ENCODE data around the gene PGA4.
"Not testable (repeated sequence)": the region's sequence is repeated elsewhere in the genome, so short reads cannot be mapped to it uniquely, and the experiment has no call there.

PGA4 gene

DNA sequence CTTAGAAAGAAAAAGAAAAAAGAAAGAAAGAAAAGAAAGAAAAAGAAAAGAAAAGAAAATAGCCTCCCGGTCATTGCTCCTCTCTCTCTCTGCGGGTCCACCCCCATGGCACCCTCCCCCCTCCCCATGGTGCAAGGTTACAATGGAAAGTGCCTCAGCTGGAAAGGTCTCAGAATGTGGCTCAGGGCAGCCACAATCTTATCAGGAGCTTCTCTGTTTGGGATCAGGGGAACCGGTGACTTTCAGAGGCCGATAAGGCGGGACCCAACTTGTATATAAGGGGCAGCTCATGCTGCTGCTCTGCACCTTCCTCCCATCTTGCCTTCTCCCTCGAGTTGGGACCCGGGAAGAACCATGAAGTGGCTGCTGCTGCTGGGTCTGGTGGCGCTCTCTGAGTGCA lies at the start of gene PGA4:
Gene PGA4, plus strand, starts transcription at position 301 of the 400 bp plus-strand sequence. Its CDS starts 54 bp downstream, at position 355.
- DNase-seq = not testable (repeated sequence)

DNA sequence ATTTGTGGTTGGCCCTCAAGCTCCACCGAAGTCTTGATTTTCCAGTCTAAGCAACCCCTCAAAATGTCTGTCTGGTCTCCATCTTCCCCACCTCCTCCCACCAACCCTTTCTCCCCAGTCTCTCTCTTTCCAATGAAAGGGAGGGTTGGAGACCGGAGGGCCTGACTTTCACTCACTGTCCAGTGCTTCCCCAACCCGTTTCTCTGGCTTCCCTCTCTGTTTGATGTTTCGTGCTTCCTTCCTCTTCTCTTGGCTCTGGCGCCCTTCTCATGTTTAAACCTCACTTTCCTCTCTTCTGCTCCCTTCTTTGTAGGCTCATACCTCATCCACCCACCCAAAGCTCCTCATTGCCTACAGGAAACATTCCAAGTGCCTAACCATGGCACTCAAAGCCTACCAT lies 49.8 kb upstream of the PGA4 start:
- DNase-seq = no peak

GRCh38 chr11:61172888-61173287 lies 49.3 kb upstream of the PGA4 start:
- DNase-seq = no peak

DNA sequence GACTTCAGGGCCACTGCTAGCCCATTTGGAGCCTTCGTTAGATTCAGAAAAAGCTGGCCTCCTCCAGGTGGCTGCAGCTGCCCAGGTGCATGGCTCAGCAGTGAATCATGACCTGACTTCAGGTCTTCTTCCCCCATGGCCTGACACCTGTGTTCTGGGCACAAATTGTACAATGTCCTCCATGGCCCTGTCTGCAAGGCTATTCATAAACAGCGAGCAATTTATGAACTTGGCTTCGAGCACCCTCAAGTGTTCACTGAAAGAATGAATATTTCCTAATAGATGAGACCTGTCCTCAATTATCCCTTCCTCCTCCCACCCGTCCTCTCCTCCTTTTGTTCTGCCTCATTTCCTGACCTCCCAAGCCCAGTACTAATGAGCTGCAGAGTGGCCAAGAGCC lies 48.7 kb upstream of the PGA4 start:
- DNase-seq = no peak

DNA sequence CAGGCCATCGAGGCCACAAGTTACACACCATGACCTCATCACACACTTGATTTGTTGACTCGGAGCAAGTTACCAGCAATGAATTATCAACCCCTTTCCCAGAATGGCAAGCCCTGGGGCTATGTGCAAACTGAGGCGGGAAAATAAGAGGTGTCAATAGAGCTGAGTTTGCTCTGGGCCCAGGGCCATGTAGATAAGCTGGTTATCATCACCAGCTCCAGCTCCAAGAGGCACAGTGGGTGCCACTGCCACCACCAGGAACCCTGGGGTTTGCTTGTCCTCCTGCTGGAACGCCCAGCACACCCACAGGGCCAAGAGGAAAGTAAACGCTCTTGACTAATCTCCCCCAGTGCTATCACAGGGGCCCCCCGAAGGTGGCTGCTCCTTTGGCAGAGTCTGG lies 47.9 kb upstream of the PGA4 start:
- no peak for DNase-seq

DNA sequence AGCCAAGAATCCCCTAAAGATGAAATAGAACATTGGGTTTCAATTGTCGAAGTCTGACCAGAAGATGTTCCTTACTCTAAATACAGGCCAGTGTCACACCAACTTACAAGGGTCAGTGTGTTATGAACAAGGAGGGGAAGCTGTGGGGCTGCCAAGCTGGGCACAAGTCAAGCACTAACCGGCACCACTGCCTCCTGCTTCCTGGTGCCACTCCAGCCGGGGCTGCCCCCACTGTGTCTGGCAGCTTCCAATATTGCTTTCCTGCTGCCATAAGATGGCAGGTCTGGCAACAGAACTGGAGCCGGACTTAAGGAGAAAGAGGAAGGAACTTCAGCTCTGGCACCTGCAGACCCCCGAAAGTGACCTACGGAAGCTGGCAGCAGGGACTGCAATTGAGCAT lies 47.2 kb upstream of the PGA4 start:
- no peak for DNase-seq

GRCh38 chr11:61176446-61176845 lies 45.7 kb upstream of the PGA4 start:
- DNase-seq = no peak

- DNase-seq = not testable (repeated sequence)
These were observed 41.9 kb upstream of the PGA4 start for GRCh38 chr11:61180205-61180604.

GRCh38 chr11:61181489-61181888 lies 40.7 kb upstream of the PGA4 start:
- no peak for DNase-seq

- no peak for DNase-seq
These were observed 38.5 kb upstream of the PGA4 start for GRCh38 chr11:61183645-61184044.

DNA sequence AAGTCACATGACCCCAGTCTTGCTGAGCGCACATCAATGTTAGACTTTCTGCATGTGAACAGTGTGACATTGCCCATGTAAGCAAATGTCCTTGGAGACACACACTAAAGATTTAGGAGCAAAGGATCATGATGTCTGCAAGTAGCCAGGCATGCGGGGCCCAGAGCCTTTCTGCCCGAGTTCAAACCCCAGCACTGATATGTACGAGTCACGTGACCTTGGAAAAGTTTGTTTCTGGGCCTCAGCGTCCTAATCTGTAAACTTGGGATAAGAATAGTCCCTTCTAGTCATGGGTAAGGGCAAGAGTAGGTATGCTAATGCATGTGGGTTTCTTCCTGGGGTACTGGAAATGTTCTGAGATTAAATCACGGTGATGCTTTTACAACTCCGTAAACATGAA lies 35.6 kb upstream of the PGA4 start:
- no peak for DNase-seq

- DNase-seq = no peak
These were observed 34.5 kb upstream of the PGA4 start for GRCh38 chr11:61187505-61188130.

- DNase-seq = no peak
These were observed 32.2 kb upstream of the PGA4 start for GRCh38 chr11:61189933-61190332.

DNA sequence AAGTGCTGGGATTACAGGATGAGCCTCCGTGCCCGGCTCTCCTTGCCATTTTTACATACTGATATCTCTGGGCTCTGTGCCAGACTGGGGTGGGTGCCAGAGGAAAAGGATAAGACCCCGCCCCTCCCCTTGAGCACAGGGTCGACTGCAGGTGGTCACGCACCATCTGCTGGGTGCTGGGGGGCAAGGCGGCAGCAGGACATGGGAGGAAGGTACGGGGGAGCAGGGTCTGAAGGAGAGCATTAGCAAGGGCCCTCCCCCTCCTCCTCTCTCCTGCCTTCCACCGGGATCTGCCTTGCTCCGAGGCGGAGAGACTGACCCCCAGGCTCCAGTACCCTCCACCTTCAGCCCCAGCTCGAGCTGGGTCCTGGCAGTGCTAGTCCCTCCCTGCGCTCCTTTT lies 28.6 kb upstream of the PGA4 start:
- no peak for DNase-seq

DNA sequence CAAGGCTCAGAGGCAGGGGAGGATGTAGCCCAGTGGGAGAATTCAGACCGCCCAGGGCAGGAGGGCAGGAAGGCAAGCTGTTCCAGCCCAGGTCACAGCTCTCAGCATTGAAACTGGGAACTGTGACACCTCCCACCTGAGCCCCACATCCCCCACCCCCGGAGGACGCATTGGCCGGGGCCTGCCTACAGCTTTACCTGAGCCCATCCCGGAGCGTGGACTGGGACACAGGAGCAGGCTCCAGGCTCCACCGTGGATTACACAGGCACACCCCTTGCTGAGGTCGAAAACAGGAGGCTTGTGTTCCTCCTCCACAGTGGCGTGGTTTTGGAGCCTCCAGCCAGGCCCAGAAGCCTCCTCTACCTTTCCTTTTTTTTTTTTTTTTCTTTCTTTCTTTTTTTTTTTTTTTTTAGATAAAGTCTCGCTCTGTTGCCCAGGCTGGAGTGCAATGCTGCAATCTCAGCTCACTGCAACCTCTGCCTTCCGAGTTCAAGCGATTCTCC lies 27.9 kb upstream of the PGA4 start:
- DNase-seq = no peak

DNA sequence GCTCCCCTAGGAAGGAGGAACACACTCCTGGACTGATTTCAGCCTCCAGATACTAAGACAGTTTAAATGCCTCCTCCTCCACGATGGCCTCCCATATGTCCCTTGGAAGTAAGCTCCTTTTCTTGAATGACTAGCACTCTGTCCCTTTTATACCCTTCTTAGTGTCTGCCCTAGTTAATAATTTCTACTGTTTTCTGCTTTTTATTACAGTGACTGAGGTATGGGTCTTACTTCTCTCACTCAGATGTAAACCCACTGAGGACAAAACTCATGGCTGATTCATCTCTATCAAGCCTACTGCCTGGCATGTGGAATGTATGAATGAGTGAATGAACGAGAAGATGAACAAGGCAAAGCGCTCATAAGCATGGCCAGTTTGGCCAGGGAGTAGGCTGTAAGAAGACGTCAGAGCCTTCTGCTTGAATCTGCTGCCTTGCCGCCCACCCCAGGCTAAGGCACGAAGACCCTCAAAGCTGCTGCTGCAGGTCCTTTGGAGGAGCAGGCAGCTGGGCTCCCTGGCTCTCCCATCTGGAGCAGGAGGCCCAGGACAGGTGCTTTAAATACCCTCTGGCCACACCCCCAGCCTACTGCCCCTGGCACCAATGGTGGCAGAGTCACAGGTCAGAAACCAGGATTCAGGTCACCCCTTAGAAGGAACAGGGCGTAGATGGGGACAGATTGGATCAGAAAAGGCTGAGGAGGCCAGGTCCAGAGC lies 27.0 kb upstream of the PGA4 start:
- no peak for DNase-seq

- DNase-seq = no peak
These were observed 26.4 kb upstream of the PGA4 start for GRCh38 chr11:61195719-61196118.

DNA sequence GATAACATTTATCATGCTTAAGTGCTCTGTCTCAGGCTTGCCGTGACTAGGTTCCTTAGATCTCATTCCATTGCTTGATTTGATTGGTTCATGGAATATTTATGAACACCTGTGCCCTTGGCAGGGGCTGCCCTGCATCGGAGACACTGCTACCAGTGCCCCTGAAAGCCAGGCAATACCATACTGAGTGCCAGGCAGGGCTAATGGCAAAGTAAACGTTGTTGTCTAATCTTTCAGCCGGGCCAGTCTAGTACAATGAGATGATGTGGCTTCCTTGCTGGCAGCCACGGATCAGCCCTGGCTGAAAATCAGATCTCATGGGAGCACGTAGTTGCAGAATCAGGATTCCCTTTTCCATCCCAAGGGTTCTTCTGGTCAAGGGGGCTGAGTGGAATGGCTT lies 23.8 kb upstream of the PGA4 start:
- DNase-seq = no peak

GRCh38 chr11:61198948-61199523 lies 23.1 kb upstream of the PGA4 start:
- DNase-seq = no peak

DNA sequence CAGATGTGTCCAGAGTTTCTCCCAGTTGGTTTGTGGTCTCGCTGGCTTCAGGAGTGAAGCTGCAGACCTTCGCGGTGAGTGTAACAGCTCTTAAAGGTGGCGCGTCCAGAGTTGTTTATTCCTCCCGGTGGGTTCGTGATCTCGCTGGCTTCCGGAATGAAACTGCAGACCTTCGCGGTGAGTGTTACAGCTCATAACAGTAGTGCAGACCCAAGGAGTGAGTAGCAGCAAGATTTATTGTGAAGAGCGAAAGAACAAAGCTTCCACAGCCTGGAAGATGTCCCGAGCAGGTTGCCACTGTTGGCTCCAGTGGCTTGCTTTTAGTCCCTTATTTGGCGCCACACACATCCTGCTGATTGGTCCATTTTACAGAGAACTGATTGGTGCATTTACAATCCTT lies 20.7 kb upstream of the PGA4 start:
- no peak for DNase-seq

DNA sequence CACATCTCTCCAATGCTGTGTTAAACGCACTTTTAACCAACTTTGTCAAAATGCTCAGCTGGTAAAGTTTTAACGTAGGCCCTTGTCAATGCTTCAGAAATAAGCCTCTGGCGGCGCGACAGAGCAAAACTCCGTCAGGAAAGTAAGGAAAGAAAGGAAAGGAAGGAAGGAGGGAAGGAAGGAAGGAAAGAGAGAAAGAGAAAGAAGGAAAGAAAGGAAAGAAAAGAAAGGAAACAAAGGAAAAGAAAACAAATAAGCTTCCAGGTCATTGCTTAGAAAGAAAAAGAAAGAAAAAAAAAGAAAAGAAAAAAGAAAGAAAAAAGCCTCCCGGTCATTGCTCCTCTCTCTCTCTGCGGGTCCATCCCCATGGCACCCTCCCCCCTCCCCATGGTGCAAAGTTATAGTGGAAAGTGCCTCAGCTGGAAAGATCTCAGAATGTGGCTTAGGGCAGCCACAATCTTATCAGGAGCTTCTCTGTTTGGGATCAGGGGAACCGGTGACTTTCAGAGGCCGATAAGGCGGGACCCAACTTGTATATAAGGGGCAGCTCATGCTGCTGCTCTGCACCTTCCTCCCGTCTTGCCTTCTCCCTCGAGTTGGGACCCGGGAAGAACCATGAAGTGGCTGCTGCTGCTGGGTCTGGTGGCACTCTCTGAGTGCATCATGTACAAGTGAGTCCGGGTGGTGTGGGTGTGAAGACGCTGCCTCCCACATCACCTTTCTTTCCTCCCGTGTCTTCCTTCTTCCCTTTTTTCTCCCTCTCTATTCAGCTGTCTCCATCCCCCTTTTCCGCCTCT lies 19.0 kb upstream of the PGA4 start, which contains the start of gene PGA3:
Gene PGA3, plus strand, starts transcription at position 566 of the 797 bp plus-strand sequence. Its CDS starts 50 bp downstream, at position 616.
- DNase-seq = not testable (repeated sequence)

GRCh38 chr11:61203873-61204272 lies 18.3 kb upstream of the PGA4 start:
- not testable (repeated sequence) for DNase-seq

GRCh38 chr11:61204502-61205059 lies 17.6 kb upstream of the PGA4 start:
- not testable (repeated sequence) for DNase-seq
